Neural progenitor cell (in vitro differentiated cells): ENCODE measurements around the gene PREX1.

Experiments
- EZH2phosphoT487 ChIP-seq: fragments of 200-600 bp; sonication (generic); IDR thresholded peaks from 2 replicates; pipeline ENCODE4 v1.6.1; 2017; ENCODE audit warnings: antibody characterized with exemption
- TF ChIP-seq, protein P1 (sequence below): fragments of 200-600 bp; sonication (generic); IDR thresholded peaks from 2 replicates; pipeline ENCODE4 v1.5.1; 2017; ENCODE audit warnings: antibody characterized with exemption, mild to moderate bottlenecking

DNA sequence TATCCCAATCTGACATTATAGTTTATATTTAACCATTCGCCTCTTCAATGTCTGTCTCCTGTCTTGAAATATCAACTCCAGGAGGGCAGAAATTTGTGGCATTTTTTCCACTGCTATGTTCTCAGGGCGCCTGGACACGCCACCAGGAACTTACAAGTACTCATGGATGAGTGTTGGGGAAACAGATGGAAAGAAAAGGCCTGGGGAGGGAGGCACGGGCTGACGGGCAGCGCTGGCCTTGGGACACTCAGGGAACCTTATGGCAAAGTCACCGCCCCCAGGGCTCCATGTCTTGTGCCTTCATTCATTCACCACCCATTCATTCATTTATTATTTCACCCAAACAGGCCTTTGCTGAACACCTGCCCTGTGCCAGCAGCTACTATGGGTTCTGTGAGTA, 222.9 kb downstream of the PREX1 start:
- TF ChIP-seq, protein P1, sequence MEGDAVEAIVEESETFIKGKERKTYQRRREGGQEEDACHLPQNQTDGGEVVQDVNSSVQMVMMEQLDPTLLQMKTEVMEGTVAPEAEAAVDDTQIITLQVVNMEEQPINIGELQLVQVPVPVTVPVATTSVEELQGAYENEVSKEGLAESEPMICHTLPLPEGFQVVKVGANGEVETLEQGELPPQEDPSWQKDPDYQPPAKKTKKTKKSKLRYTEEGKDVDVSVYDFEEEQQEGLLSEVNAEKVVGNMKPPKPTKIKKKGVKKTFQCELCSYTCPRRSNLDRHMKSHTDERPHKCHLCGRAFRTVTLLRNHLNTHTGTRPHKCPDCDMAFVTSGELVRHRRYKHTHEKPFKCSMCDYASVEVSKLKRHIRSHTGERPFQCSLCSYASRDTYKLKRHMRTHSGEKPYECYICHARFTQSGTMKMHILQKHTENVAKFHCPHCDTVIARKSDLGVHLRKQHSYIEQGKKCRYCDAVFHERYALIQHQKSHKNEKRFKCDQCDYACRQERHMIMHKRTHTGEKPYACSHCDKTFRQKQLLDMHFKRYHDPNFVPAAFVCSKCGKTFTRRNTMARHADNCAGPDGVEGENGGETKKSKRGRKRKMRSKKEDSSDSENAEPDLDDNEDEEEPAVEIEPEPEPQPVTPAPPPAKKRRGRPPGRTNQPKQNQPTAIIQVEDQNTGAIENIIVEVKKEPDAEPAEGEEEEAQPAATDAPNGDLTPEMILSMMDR: no peak
- no peak for TF ChIP-seq EZH2phosphoT487
